Measurements from ENCODE around the gene ALPK3. TPM values are rescaled to one million over a fixed set of nuclear protein-coding genes. Genes with fewer than 3 reads are reported as not detected.

Gene ALPK3
- total and polyA plus RNA-seq, 2 experiments from 2014 or later = 3.7 to 29.7 TPM

DNA sequence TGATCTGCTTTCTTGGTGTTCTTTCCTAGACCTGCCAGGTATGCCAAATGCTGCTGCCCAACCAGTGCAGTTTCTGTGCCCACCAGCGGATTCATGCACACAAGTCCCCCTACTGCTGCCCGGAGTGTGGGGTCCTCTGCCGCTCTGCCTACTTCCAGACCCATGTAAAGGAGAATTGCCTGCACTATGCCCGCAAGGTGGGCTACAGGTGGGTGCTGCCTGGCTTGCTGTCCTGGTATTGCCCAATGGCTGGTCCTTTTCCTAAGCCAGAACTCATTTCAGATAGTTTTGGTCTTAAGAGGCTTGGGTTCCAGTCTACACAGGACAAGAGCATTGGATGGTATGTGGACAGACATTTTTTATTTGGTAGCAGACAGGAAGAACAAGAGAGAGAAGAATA lies 26.5 kb upstream of the ALPK3 start (continued):
- TF ChIP-seq, protein P1, sequence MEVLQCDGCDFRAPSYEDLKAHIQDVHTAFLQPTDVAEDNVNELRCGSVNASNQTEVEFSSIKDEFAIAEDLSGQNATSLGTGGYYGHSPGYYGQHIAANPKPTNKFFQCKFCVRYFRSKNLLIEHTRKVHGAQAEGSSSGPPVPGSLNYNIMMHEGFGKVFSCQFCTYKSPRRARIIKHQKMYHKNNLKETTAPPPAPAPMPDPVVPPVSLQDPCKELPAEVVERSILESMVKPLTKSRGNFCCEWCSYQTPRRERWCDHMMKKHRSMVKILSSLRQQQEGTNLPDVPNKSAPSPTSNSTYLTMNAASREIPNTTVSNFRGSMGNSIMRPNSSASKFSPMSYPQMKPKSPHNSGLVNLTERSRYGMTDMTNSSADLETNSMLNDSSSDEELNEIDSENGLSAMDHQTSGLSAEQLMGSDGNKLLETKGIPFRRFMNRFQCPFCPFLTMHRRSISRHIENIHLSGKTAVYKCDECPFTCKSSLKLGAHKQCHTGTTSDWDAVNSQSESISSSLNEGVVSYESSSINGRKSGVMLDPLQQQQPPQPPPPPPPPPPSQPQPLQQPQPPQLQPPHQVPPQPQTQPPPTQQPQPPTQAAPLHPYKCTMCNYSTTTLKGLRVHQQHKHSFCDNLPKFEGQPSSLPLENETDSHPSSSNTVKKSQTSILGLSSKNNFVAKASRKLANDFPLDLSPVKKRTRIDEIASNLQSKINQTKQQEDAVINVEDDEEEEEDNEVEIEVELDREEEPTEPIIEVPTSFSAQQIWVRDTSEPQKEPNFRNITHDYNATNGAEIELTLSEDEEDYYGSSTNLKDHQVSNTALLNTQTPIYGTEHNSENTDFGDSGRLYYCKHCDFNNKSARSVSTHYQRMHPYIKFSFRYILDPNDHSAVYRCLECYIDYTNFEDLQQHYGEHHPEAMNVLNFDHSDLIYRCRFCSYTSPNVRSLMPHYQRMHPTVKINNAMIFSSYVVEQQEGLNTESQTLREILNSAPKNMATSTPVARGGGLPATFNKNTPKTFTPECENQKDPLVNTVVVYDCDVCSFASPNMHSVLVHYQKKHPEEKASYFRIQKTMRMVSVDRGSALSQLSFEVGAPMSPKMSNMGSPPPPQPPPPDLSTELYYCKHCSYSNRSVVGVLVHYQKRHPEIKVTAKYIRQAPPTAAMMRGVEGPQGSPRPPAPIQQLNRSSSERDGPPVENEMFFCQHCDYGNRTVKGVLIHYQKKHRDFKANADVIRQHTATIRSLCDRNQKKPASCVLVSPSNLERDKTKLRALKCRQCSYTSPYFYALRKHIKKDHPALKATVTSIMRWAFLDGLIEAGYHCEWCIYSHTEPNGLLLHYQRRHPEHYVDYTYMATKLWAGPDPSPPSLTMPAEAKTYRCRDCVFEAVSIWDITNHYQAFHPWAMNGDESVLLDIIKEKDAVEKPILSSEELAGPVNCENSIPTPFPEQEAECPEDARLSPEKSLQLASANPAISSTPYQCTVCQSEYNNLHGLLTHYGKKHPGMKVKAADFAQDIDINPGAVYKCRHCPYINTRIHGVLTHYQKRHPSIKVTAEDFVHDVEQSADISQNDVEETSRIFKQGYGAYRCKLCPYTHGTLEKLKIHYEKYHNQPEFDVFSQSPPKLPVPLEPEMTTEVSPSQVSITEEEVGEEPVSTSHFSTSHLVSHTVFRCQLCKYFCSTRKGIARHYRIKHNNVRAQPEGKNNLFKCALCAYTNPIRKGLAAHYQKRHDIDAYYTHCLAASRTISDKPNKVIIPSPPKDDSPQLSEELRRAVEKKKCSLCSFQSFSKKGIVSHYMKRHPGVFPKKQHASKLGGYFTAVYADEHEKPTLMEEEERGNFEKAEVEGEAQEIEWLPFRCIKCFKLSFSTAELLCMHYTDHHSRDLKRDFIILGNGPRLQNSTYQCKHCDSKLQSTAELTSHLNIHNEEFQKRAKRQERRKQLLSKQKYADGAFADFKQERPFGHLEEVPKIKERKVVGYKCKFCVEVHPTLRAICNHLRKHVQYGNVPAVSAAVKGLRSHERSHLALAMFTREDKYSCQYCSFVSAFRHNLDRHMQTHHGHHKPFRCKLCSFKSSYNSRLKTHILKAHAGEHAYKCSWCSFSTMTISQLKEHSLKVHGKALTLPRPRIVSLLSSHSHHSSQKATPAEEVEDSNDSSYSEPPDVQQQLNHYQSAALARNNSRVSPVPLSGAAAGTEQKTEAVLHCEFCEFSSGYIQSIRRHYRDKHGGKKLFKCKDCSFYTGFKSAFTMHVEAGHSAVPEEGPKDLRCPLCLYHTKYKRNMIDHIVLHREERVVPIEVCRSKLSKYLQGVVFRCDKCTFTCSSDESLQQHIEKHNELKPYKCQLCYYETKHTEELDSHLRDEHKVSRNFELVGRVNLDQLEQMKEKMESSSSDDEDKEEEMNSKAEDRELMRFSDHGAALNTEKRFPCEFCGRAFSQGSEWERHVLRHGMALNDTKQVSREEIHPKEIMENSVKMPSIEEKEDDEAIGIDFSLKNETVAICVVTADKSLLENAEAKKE (CRISPR knock-in tag; IDR thresholded peaks at IDR 0.05) = no peak
- TF ChIP-seq ZNF114 (CRISPR knock-in tag; IDR thresholded peaks at IDR 0.05) = no peak

GRCh38 chr15:84791763-84792162 lies 25.4 kb upstream of the ALPK3 start:
- Histone ChIP-seq H4K20me1 (replicated peaks; ENCODE audit: insufficient read depth) (peaks cover 21% of the 10 kb centered on the region; the same call in 1 of the 2 replicates), H3K4me1 (ENCODE audit: insufficient read depth) (no peaks in the 10 kb centered on the region), H3K36me3 (ENCODE audit: insufficient read depth) (peaks cover 10% of the 10 kb centered on the region; the same call in 1 of the 2 replicates), H3K4me3 (no peak overlapping the region), H3K27ac (ENCODE audit: low read depth) (no peak overlapping the region), H3K27me3 (ENCODE audit: insufficient read depth) (no peaks in the 10 kb centered on the region), H3K4me2 (no peak overlapping the region), H3K9me2 (ENCODE audit: insufficient read depth) (no peaks in the 10 kb centered on the region), H3F3A (replicated peaks; ENCODE audit: low read depth) (no peaks in the 10 kb centered on the region; the same call in 1 of the 2 replicates), H2AFZ (no peak overlapping the region), H3K79me2 (replicated peaks; ENCODE audit: insufficient read depth) (peaks cover 27% of the 10 kb centered on the region)
- no peak overlapping the region for H3K4me3 Mint-ChIP-seq
- H3K4me1 Mint-ChIP-seq = peaks cover 5% of the 10 kb centered on the region; the same call in 2 of the 3 replicates
- DNase-seq (ENCODE audit: low spot score) (no peak), ATAC-seq (no peak)
- H3K36me3 Mint-ChIP-seq (ENCODE audit: low read depth) = peaks cover 15% of the 10 kb centered on the region
- TF ChIP-seq POLR2AphosphoS5 (IDR thresholded peaks at IDR 0.05; ENCODE audit: low read depth) = no peak
- H3K9me3 Mint-ChIP-seq = no peaks in the 10 kb centered on the region
- H3K27me3 Mint-ChIP-seq (ENCODE audit: insufficient read depth, low read depth, poor library complexity) = no peaks in the 10 kb centered on the region
- H3K27ac Mint-ChIP-seq = no peak overlapping the region

Measured in GM23338 (cell line).